HCT116 (cell line): Measurements from ENCODE around the gene GARS1. TPM values are rescaled to one million over a fixed set of nuclear protein-coding genes. Genes with fewer than 3 reads are reported as not detected.

Experiments used
- ATAC-seq: fragments of 200-7000 bp; cut with Tn5 transposase; 2 replicates; pipeline ENCODE4 v1.9.1; 2020; ENCODE audit warnings: mild to moderate bottlenecking, moderate library complexity
- BruUV-seq: library from RNA; stranded (reverse); fragments of 400-500 nt; replicated peaks from 2 replicates; lab custom pipeline; 2021; lab: Mats Ljungman, UMichigan
- CTCF ChIA-PET: fragments of 300-600 bp; sonication (Branson Sonifier 250); formaldehyde crosslinking; loops from one replicate; lab custom pipeline; 2021; ENCODE audit warnings: antibody characterized with exemption; lab: Charles Lee
- POLR2A ChIA-PET: fragments of 300-600, 350-600 bp; sonication (Branson Sonifier 250); formaldehyde crosslinking; loops from one replicate; lab custom pipeline; 2021; ENCODE audit warnings: antibody characterized with exemption; lab: Charles Lee
- RAD21 ChIA-PET, 2 experiments: fragments of 300-600 bp; sonication (Branson Sonifier 250); formaldehyde crosslinking; loops; one replicate each; lab custom pipeline; 2023; ENCODE audit warnings: low total read pairs in 2 of 2; ENCODE audit not compliant: uncharacterized antibody in 2 of 2, unreplicated experiment in 2 of 2, low non-redundant PET in 1 of 2; lab: Charles Lee
- DNase-seq: peaks from one replicate; pipeline ENCODE4 v3.0.0-alpha.2; 2010; ENCODE audit warnings: low read depth, low spot score
- H2AFZ ChIP-seq: fragments of 200-600 bp; shearing (Covaris generic), sonication (generic); 2 replicates; pipeline ENCODE4 v1.6.1; 2017; ENCODE audit warnings: low read depth, mixed run types, mixed read lengths, antibody characterized with exemption, low read length; ENCODE audit not compliant: poor library complexity, severe bottlenecking
- H3K27ac ChIP-seq: 2 replicates; pipeline ENCODE4 v1.5.1; 2012; ENCODE audit warnings: low read depth, low read length
- H3K27me3 ChIP-seq: fragments of 200-600 bp; sonication (generic); 2 replicates; pipeline ENCODE4 v1.6.1; 2016; ENCODE audit warnings: mixed run types, low read length, mixed read lengths; ENCODE audit not compliant: insufficient read depth
- H3K36me3 ChIP-seq, 2 experiments: fragments of 200-500 bp in 1 of 2; fragments of 200-600 bp in 1 of 2; sonication (Bioruptor generic) in 1 of 2; sonication (generic) in 1 of 2; 2 replicates each; pipeline versions ENCODE4 v1.5.1 to v1.6.1; 2014 to 2016; ENCODE audit warnings: low read length in 2 of 2, inconsistent platforms in 1 of 2, mixed read lengths in 1 of 2, mixed run types in 1 of 2; ENCODE audit not compliant: insufficient read depth in 2 of 2, control insufficient read depth in 1 of 2
- H3K4me1 ChIP-seq, 2 experiments: fragments of 200-600 bp in 1 of 2; sonication (generic) in 1 of 2; 2 replicates each; pipeline versions ENCODE4 v1.5.1 to v1.6.1; 2012 to 2017; ENCODE audit warnings: low read length in 2 of 2, inconsistent platforms in 1 of 2, mild to moderate bottlenecking in 1 of 2, mixed read lengths in 1 of 2, mixed run types in 1 of 2, moderate library complexity in 1 of 2; ENCODE audit not compliant: insufficient read depth in 2 of 2, control insufficient read depth in 1 of 2
- H3K4me2 ChIP-seq: fragments of 200-600 bp; sonication (generic); 2 replicates; pipeline ENCODE4 v1.6.1; 2017; ENCODE audit warnings: mixed run types, low read length, mixed read lengths
- H3K4me3 ChIP-seq, 2 experiments: fragments of 200-600 bp in 1 of 2; sonication (generic) in 1 of 2; replicated peaks in 1 of 2; 2 replicates each; pipeline ENCODE4 v1.5.1; 2011 to 2016; ENCODE audit warnings: low read length in 2 of 2, control low read depth in 1 of 2, low read depth in 1 of 2, mild to moderate bottlenecking in 1 of 2, mixed read lengths in 1 of 2, mixed run types in 1 of 2
- H3K79me2 ChIP-seq: fragments of 200-600 bp; sonication (generic); 2 replicates; pipeline ENCODE4 v1.6.1; 2017; ENCODE audit warnings: mild to moderate bottlenecking, mixed run types, low read length, moderate library complexity, mixed read lengths; ENCODE audit not compliant: insufficient read depth
- H3K9ac ChIP-seq: fragments of 200-600 bp; sonication (generic); 2 replicates; pipeline ENCODE4 v1.6.1; 2016; ENCODE audit warnings: low read length, mixed read lengths
- H3K9me2 ChIP-seq: fragments of 200-600 bp; sonication (generic), shearing (Covaris generic); 2 replicates; pipeline ENCODE4 v1.6.1; 2017; ENCODE audit warnings: mixed run types, mild to moderate bottlenecking, moderate library complexity; ENCODE audit not compliant: insufficient read depth
- H3K9me3 ChIP-seq, 2 experiments: fragments of 200-500 bp in 1 of 2; fragments of 200-600 bp in 1 of 2; sonication (Bioruptor generic) in 1 of 2; sonication (generic) in 1 of 2; 2 replicates each; pipeline ENCODE4 v1.6.1; 2014 to 2017; ENCODE audit warnings: low read length in 2 of 2, mixed read lengths in 2 of 2, inconsistent platforms in 1 of 2, low read depth in 1 of 2, mild to moderate bottlenecking in 1 of 2, mixed run types in 1 of 2, moderate library complexity in 1 of 2; ENCODE audit not compliant: control insufficient read depth in 1 of 2, insufficient read depth in 1 of 2
- H4K20me1 ChIP-seq: fragments of 200-600 bp; sonication (generic), shearing (Covaris generic); 2 replicates; pipeline ENCODE4 v1.6.1; 2017; ENCODE audit warnings: mixed run types, mild to moderate bottlenecking, moderate library complexity; ENCODE audit not compliant: insufficient read depth
- ATF3 ChIP-seq: IDR thresholded peaks from 2 replicates; pipeline ENCODE4 v1.6.1; 2012
- CBX3 ChIP-seq: IDR thresholded peaks from 2 replicates; pipeline ENCODE4 v1.6.1; 2012; ENCODE audit warnings: low read depth
- CEBPB ChIP-seq: IDR thresholded peaks from 2 replicates; pipeline ENCODE4 v1.6.1; 2012; ENCODE audit warnings: low read depth
- CTCF ChIP-seq, 3 experiments: fragments of 200-600 bp in 1 of 3; sonication (generic) in 1 of 3; IDR thresholded peaks in 2 of 3; conservative IDR thresholded peaks in 1 of 3; 2 replicates each; pipeline ENCODE4 v1.5.1; 2012 to 2017; ENCODE audit warnings: low read depth in 2 of 3, low read length in 2 of 3, antibody characterized with exemption in 1 of 3, borderline replicate concordance in 1 of 3, control low read depth in 1 of 3, mild to moderate bottlenecking in 1 of 3, mixed read lengths in 1 of 3, mixed run types in 1 of 3, moderate library complexity in 1 of 3; ENCODE audit not compliant: insufficient read depth in 1 of 3
- EGR1 ChIP-seq: IDR thresholded peaks from 2 replicates; pipeline ENCODE4 v1.6.1; 2012; ENCODE audit warnings: low read depth
- EZH2phosphoT487 ChIP-seq: fragments of 200-600 bp; IDR thresholded peaks from 2 replicates; pipeline ENCODE4 v1.6.1; 2018; ENCODE audit warnings: antibody characterized with exemption, borderline replicate concordance
- FOSL1 ChIP-seq: IDR thresholded peaks from 2 replicates; pipeline ENCODE4 v1.6.1; 2012; ENCODE audit warnings: low read depth
- POLR2AphosphoS5 ChIP-seq: IDR thresholded peaks from 2 replicates; pipeline ENCODE4 v1.6.1; 2011; ENCODE audit warnings: mild to moderate bottlenecking, low read depth, low read length, moderate library complexity
- RAD21 ChIP-seq: IDR thresholded peaks from 2 replicates; pipeline ENCODE4 v1.6.1; 2012; ENCODE audit warnings: low read depth, mild to moderate bottlenecking
- SP1 ChIP-seq: IDR thresholded peaks from 2 replicates; pipeline ENCODE4 v1.6.1; 2012; ENCODE audit warnings: low read depth
- SRF ChIP-seq: IDR thresholded peaks from 2 replicates; pipeline ENCODE4 v1.6.1; 2012; ENCODE audit warnings: low read depth
- TCF7L2 ChIP-seq: IDR thresholded peaks from 2 replicates; pipeline ENCODE4 v1.7.0; 2011; ENCODE audit warnings: borderline replicate concordance, inconsistent platforms; ENCODE audit not compliant: insufficient read depth, insufficient read length; ENCODE audit errors: extremely low read depth
- ZBTB33 ChIP-seq: IDR thresholded peaks from 2 replicates; pipeline ENCODE4 v1.6.1; 2011; ENCODE audit warnings: mild to moderate bottlenecking, low read length, moderate library complexity; ENCODE audit not compliant: insufficient replicate concordance; ENCODE audit errors: extremely low read depth
- ZNF274 ChIP-seq: fragments of 200-500 bp; sonication (Bioruptor generic); IDR thresholded peaks from 2 replicates; pipeline ENCODE4 v1.6.1; 2014; ENCODE audit warnings: mild to moderate bottlenecking, low read depth, low read length, inconsistent platforms
- intact Hi-C: fragments of 100-400 bp; cut with micrococcal nuclease; formaldehyde crosslinking; loops from 2 replicates; pipeline ENCODE4 v1.10.0; 2022
- total RNA-seq: library from RNA; stranded (reverse); gene quantifications from one replicate; pipeline ENCODE4 v1.2.1, GENCODE V29; 2021; ENCODE audit not compliant: unreplicated experiment

GARS1 gene
- total RNA-seq, 1 experiment from 2014 or later, result 329 TPM

- no peak for TF ChIP-seq SRF
- H3K79me2 ChIP-seq, result no peaks in the 10 kb centered on the region
- no peaks in the 10 kb centered on the region for H3K36me3 ChIP-seq
- ATAC-seq (no peak), DNase-seq (no peak)
- ChIA-PET CTCF (interaction anchor here (1.0 kb wide), 1 partner anchor 18 kb away, joined by 3 read pairs; no protein-coding TSS in a partner anchor), RAD21 (interaction anchor here in 1 of 2 experiments (1.1 kb wide), 1 partner anchor 18 kb away, joined by 3 read pairs; no protein-coding TSS in a partner anchor), POLR2A (no interaction called here)
- no peaks in the 10 kb centered on the region for H3K9me3 ChIP-seq
- H3K4me1 ChIP-seq, result peaks cover 10 to 24% of the 10 kb centered on the region in 2 experiments
- no peaks in the 10 kb centered on the region for H3K27me3 ChIP-seq
- H3K27ac ChIP-seq, result no peak overlapping the region
- no peak overlapping the region for H3K4me2 ChIP-seq
- intact Hi-C loops, result loop anchor here (5.0 kb wide), 1 partner anchor 269 kb away; no protein-coding TSS in a partner anchor
- H3K4me3 ChIP-seq, result no peak overlapping the region
- H2AFZ ChIP-seq, result no peak overlapping the region
- no TSS peak for BruUV-seq
- no peaks in the 10 kb centered on the region for H4K20me1 ChIP-seq
- no peaks in the 10 kb centered on the region for H3K9me2 ChIP-seq
- no peak overlapping the region for H3K9ac ChIP-seq
These were observed 48.7 kb upstream of the GARS1 start for GRCh38 chr7:30545791-30546555.

GRCh38 chr7:30546596-30546995 lies 48.1 kb upstream of the GARS1 start:
- H3K4me2 ChIP-seq, result no peak overlapping the region
- BruUV-seq, result no TSS peak
- RAD21 ChIA-PET, result no interaction called here
- CTCF ChIA-PET, result interaction anchor here (1.0 kb wide), 1 partner anchor 17 kb away, joined by 3 read pairs; no protein-coding TSS in a partner anchor
- H3K9me3 ChIP-seq, result no peaks in the 10 kb centered on the region
- H3K4me1 ChIP-seq, result peaks cover 15 to 30% of the 10 kb centered on the region in 2 experiments
- H3K27ac ChIP-seq, result no peak overlapping the region
- DNase-seq (no peak), ATAC-seq (no peak)
- H3K9me2 ChIP-seq, result no peaks in the 10 kb centered on the region
- no peaks in the 10 kb centered on the region for H3K27me3 ChIP-seq
- H3K36me3 ChIP-seq, result no peaks in the 10 kb centered on the region
- no peak overlapping the region for H3K9ac ChIP-seq
- no peaks in the 10 kb centered on the region for H3K79me2 ChIP-seq
- POLR2A ChIA-PET, result no interaction called here
- no peaks in the 10 kb centered on the region for H4K20me1 ChIP-seq
- H3K4me3 ChIP-seq, result no peak overlapping the region
- H2AFZ ChIP-seq, result no peak overlapping the region
- intact Hi-C loops, result loop anchor here (5.0 kb wide), 1 partner anchor 269 kb away; no protein-coding TSS in a partner anchor
- TF ChIP-seq RAD21 (no peak), SP1 (no peak), SRF (no peak), CBX3 (no peak), POLR2AphosphoS5 (no peak), CTCF (IDR thresholded peaks at IDR 0.05 in 2 of 3, conservative IDR thresholded peaks at IDR 0.05 in 1 of 3; ENCODE audit: borderline replicate concordance in 1 of 3, insufficient read depth in 1 of 3, low read depth in 2 of 3, low read length in 2 of 3) (no peak), CEBPB (no peak), EZH2phosphoT487 (no peak), ZNF274 (no peak), EGR1 (no peak), ATF3 (no peak), ZBTB33 (no peak), TCF7L2 (no peak), FOSL1 (no peak)
